Measurements from ENCODE around the gene FGGY. TPM values are rescaled to one million over a fixed set of nuclear protein-coding genes. Genes with fewer than 3 reads are reported as not detected.

The FGGY gene
- total RNA-seq, 4 donors from 2014 or later = 23.3 to 26.4 (median 25.3) TPM

GRCh38 chr1:59406437-59407164 is 109.7 kb downstream of the FGGY start:
- no peak overlapping the region for H3K4me3 ChIP-seq
- H3K9me3 ChIP-seq = no peaks in the 10 kb centered on the region
- intact Hi-C loops (cut with DNase I) = no loop called here
- no peaks in the 10 kb centered on the region for H3K27me3 ChIP-seq
- H3K4me1 ChIP-seq = peaks cover 0 to 30% (median 22%) of the 10 kb centered on the region in 4 donors
- DNase-seq (ENCODE audit: extremely low spot score) = no peak
- TF ChIP-seq, protein P1, sequence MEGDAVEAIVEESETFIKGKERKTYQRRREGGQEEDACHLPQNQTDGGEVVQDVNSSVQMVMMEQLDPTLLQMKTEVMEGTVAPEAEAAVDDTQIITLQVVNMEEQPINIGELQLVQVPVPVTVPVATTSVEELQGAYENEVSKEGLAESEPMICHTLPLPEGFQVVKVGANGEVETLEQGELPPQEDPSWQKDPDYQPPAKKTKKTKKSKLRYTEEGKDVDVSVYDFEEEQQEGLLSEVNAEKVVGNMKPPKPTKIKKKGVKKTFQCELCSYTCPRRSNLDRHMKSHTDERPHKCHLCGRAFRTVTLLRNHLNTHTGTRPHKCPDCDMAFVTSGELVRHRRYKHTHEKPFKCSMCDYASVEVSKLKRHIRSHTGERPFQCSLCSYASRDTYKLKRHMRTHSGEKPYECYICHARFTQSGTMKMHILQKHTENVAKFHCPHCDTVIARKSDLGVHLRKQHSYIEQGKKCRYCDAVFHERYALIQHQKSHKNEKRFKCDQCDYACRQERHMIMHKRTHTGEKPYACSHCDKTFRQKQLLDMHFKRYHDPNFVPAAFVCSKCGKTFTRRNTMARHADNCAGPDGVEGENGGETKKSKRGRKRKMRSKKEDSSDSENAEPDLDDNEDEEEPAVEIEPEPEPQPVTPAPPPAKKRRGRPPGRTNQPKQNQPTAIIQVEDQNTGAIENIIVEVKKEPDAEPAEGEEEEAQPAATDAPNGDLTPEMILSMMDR (IDR thresholded peaks at IDR 0.05) = no peak
- no peak for TF ChIP-seq POLR2AphosphoS5 (IDR thresholded peaks at IDR 0.05)
- TF ChIP-seq EP300 (IDR thresholded peaks at IDR 0.05) = no peak
- no peak for TF ChIP-seq POLR2A (IDR thresholded peaks at IDR 0.05; ENCODE audit: low read depth)
- no peak overlapping the region for H3K27ac ChIP-seq (replicated peaks in 1 of 4)
- H3K36me3 ChIP-seq = no peaks in the 10 kb centered on the region
- WGBS = 100% methylated on average over 4 of the region's 4 CpGs

GRCh38 chr1:59408608-59409240 is 111.8 kb downstream of the FGGY start:
- 50% methylated on average over 4 of the region's 4 CpGs for WGBS
- intact Hi-C loops (cut with DNase I) = no loop called here
- no peak for DNase-seq (ENCODE audit: extremely low spot score)

GRCh38 chr1:59409549-59409948 is 112.7 kb downstream of the FGGY start:
- TF ChIP-seq EP300 (IDR thresholded peaks at IDR 0.05) = no peak
- no peaks in the 10 kb centered on the region for H3K36me3 ChIP-seq
- H3K4me1 ChIP-seq = peaks cover 0 to 30% (median 29%) of the 10 kb centered on the region in 4 donors
- intact Hi-C loops (cut with DNase I) = no loop called here
- H3K4me3 ChIP-seq = no peak overlapping the region
- peak overlapping the region in 1 of 4 donors; percentile 42 for H3K27ac ChIP-seq (replicated peaks in 1 of 4)
- no peak for DNase-seq (ENCODE audit: extremely low spot score)
- H3K9me3 ChIP-seq = no peaks in the 10 kb centered on the region
- H3K27me3 ChIP-seq = no peaks in the 10 kb centered on the region

More at GRCh38 chr1:59408608-59409240, 111.8 kb downstream of the FGGY start:
- Histone ChIP-seq H3K27ac (replicated peaks in 1 of 4) (peak overlapping the region in 3 of 4 donors; percentile 2 to 42 (median 17)), H3K27me3 (no peaks in the 10 kb centered on the region), H3K9me3 (no peaks in the 10 kb centered on the region), H3K4me1 (peaks cover 0 to 30% (median 29%) of the 10 kb centered on the region in 4 donors), H3K4me3 (no peak overlapping the region), H3K36me3 (no peaks in the 10 kb centered on the region)
- TF ChIP-seq, protein P1 (IDR thresholded peaks at IDR 0.05) = no peak
- no peak for TF ChIP-seq POLR2A (IDR thresholded peaks at IDR 0.05; ENCODE audit: low read depth)

DNA sequence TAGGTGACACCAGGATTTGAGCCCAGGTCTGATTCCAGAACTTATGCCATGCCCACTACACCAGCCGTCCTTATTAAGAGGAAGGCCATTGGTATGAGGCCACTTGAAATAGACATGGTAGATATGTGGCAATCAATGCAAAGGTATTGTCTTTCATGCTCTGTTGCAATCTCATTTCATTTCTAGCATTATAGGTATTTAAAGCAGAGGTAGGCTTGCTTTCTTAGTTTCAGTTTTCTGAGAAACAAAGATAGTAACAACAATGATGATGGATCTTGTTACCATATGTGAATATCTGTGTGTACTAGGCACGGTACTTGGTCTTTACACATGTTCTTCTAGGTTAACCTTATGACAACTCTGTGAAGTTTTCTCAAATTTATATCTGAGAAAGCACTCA is 113.1 kb downstream of the FGGY start:
- no peak overlapping the region for H3K27ac ChIP-seq (replicated peaks in 1 of 4)
- H3K27me3 ChIP-seq = no peaks in the 10 kb centered on the region
- WGBS = 94% methylated on average over 2 of the region's 2 CpGs
- DNase-seq (ENCODE audit: extremely low spot score) = no peak
- intact Hi-C loops (cut with DNase I) = no loop called here
- H3K9me3 ChIP-seq = no peaks in the 10 kb centered on the region
- peaks cover 0 to 30% (median 27%) of the 10 kb centered on the region in 4 donors for H3K4me1 ChIP-seq
- no peak overlapping the region for H3K4me3 ChIP-seq
- TF ChIP-seq, protein P1 (IDR thresholded peaks at IDR 0.05) = no peak
- TF ChIP-seq POLR2A (IDR thresholded peaks at IDR 0.05; ENCODE audit: low read depth) (no peak), POLR2AphosphoS5 (IDR thresholded peaks at IDR 0.05) (no peak), EP300 (IDR thresholded peaks at IDR 0.05) (no peak)
- H3K36me3 ChIP-seq = no peaks in the 10 kb centered on the region

DNA sequence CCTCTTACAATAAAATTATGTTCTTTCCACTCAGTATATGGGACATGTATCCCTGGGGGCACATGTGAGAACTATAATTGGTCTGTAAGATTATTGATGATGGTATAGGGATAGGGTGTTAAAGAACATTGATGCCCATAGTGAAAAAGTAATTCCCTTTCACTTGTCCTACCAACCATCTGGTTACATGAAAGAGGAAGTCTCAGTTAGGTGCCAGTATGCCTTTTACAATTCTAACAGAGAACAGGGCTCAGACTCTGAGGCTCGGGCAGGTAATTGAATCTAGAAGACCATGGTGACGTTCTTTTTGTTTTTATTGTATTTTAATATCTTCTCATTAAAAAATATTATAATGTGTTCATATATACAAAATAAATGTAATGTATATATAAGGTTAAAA is 113.6 kb downstream of the FGGY start:
- H3K4me3 ChIP-seq = no peak overlapping the region
- peaks cover 0 to 30% (median 24%) of the 10 kb centered on the region in 4 donors for H3K4me1 ChIP-seq
- no peaks in the 10 kb centered on the region for H3K36me3 ChIP-seq
- intact Hi-C loops (cut with DNase I) = no loop called here
- no peaks in the 10 kb centered on the region for H3K9me3 ChIP-seq
- no peak overlapping the region for H3K27ac ChIP-seq (replicated peaks in 1 of 4)
- no peaks in the 10 kb centered on the region for H3K27me3 ChIP-seq
- no peak for DNase-seq (ENCODE audit: extremely low spot score)
- WGBS = 97% methylated on average over 2 of the region's 2 CpGs
- TF ChIP-seq EP300 (IDR thresholded peaks at IDR 0.05) (no peak), POLR2A (IDR thresholded peaks at IDR 0.05; ENCODE audit: low read depth) (no peak), POLR2AphosphoS5 (IDR thresholded peaks at IDR 0.05) (no peak)
- TF ChIP-seq, protein P1 (IDR thresholded peaks at IDR 0.05) = no peak

Data from esophagus muscularis mucosa (tissue), 4 donors.